Tibial nerve (tissue), 4 donors: Measurements from ENCODE around the gene TBC1D5.

Experiments
- CTCF ChIP-seq, 5 experiments: fragments of 200-600 bp in 3 of 5; fragments of 450-650 bp in 2 of 5; sonication (generic) in 3 of 5; IDR thresholded peaks; one replicate each; pipeline ENCODE4 v1.5.1; 2016 to 2019; ENCODE audit warnings: antibody characterized with exemption in 5 of 5, mild to moderate bottlenecking in 3 of 5, moderate library complexity in 2 of 5
- EP300 ChIP-seq, 2 donors: sonication (generic); formaldehyde crosslinking; IDR thresholded peaks; one replicate each; pipeline ENCODE4 v1.6.1; 2017; ENCODE audit warnings: antibody characterized with exemption in 2 of 2, mild to moderate bottlenecking in 1 of 2
- POLR2A ChIP-seq, 2 donors: fragments of 450-650 bp; IDR thresholded peaks; one replicate each; pipeline ENCODE4 v1.6.1; 2017; ENCODE audit warnings: antibody characterized with exemption in 2 of 2, mild to moderate bottlenecking in 2 of 2, moderate library complexity in 2 of 2

DNA sequence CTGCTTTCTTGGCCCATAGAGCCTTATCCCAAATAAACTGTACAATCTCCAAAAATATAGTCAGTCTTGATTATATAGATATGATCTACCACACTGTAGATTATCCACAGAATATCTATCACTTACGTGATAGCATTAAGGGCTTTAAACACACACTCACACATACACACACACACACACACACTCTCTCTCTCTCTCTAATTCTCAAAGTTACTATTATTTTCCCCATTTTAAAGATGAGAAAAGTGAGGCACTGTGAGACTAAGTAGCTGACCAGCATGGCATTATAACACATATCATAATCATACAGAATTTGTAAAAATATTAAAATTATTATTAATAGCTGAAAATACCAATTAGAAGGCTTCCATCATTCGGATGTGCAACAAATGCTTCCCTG is 4.2 kb downstream of the TBC1D5 start:
- TF ChIP-seq CTCF (IDR thresholded peaks at IDR 0.05) (no peak), POLR2A (IDR thresholded peaks at IDR 0.05) (no peak), EP300 (IDR thresholded peaks at IDR 0.05) (no peak)
